GM12878 (cell line): ENCODE results near the gene FAF1. TPM values are rescaled to one million over a fixed set of nuclear protein-coding genes. Genes with fewer than 3 reads are reported as not detected.

Experiments used
- ATAC-seq: fragments of 200-7000 bp; cut with Tn5 transposase; 3 replicates; pipeline ENCODE4 v1.9.1; 2020; ENCODE audit warnings: mild to moderate bottlenecking, moderate library complexity
- BruUV-seq: library from RNA; stranded (reverse); fragments of 400-500 nt; replicated peaks from 2 replicates; lab custom pipeline; 2021; lab: Mats Ljungman, UMichigan
- CTCF ChIA-PET: fragments of 300-600 bp; sonication (Branson Sonifier 250); formaldehyde crosslinking; extraction: SDS; loops from one replicate; lab custom pipeline; 2021; ENCODE audit warnings: inconsistent platforms; lab: Yijun Ruan, JAX
- POLR2A ChIA-PET: fragments of 350-600 bp; formaldehyde crosslinking; extraction: SDS; loops from one replicate; lab custom pipeline; 2021; ENCODE audit warnings: inconsistent platforms; lab: Charles Lee
- RAD21 ChIA-PET: fragments of 300-600 bp; sonication (Branson Sonifier 250); formaldehyde crosslinking; loops from one replicate; lab custom pipeline; 2023; ENCODE audit warnings: antibody characterized with exemption; ENCODE audit not compliant: unreplicated experiment; lab: Charles Lee
- SMC1A ChIA-PET: fragments of 300-600 bp; sonication (Branson Sonifier 250); formaldehyde crosslinking; loops from one replicate; lab custom pipeline; 2023; ENCODE audit not compliant: unreplicated experiment, uncharacterized antibody; lab: Charles Lee
- DNase-seq: peaks from one replicate; pipeline ENCODE4 v3.0.0-alpha.2; 2011; ENCODE audit warnings: low read depth, low spot score
- FAIRE-seq: peaks from 3 replicates; lab custom pipeline; 2011; peaks lifted over from hg19 to GRCh38; lab: Jason Lieb, UNC
- H2AFZ ChIP-seq: 2 replicates; pipeline ENCODE4 v1.6.0; 2011; ENCODE audit warnings: low read depth, low read length, control low read depth; ENCODE audit not compliant: control insufficient read depth
- H3K27ac ChIP-seq: 2 replicates; pipeline ENCODE4 v1.5.1; 2011; ENCODE audit warnings: control low read depth; ENCODE audit not compliant: control insufficient read depth, insufficient read depth
- H3K27me3 ChIP-seq, 2 experiments: replicated peaks in 1 of 2; 2 replicates each; pipeline versions ENCODE4 v1.6.0 to v1.6.1; 2011; ENCODE audit warnings: low read length in 1 of 2; ENCODE audit not compliant: control insufficient read depth in 2 of 2, insufficient read depth in 2 of 2
- H3K36me3 ChIP-seq, 2 experiments: 2 replicates each; pipeline ENCODE4 v1.5.1; 2011; ENCODE audit warnings: low read length in 1 of 2; ENCODE audit not compliant: control insufficient read depth in 2 of 2, insufficient read depth in 2 of 2
- H3K4me1 ChIP-seq: 2 replicates; pipeline ENCODE4 v1.6.1; 2011; ENCODE audit warnings: mild to moderate bottlenecking, low read length, moderate library complexity, mixed read lengths; ENCODE audit not compliant: control insufficient read depth, insufficient read depth
- H3K4me2 ChIP-seq: 2 replicates; pipeline ENCODE4 v1.6.0; 2011; ENCODE audit warnings: control low read depth; ENCODE audit not compliant: control insufficient read depth, insufficient read depth
- H3K4me3 ChIP-seq: fragments of 200-600 bp; sonication (generic); 2 replicates; pipeline ENCODE4 v1.5.1; 2016
- H3K79me2 ChIP-seq: 2 replicates; pipeline ENCODE4 v1.6.0; 2011; ENCODE audit warnings: low read length; ENCODE audit not compliant: control insufficient read depth, insufficient read depth
- H3K9ac ChIP-seq: 2 replicates; pipeline ENCODE4 v1.8.0; 2011; ENCODE audit warnings: low read length, control low read depth, mixed read lengths; ENCODE audit not compliant: control insufficient read depth, insufficient read depth
- H3K9me3 ChIP-seq: replicated peaks from 3 replicates; pipeline ENCODE4 v1.5.1; 2011; ENCODE audit warnings: mild to moderate bottlenecking, low read length; ENCODE audit not compliant: control insufficient read depth, insufficient read depth
- H4K20me1 ChIP-seq: 2 replicates; pipeline ENCODE4 v1.6.0; 2011; ENCODE audit not compliant: control insufficient read depth, insufficient read depth
- ATF3 ChIP-seq: IDR thresholded peaks from 2 replicates; pipeline ENCODE4 v1.6.1; 2011; ENCODE audit warnings: low read depth, mild to moderate bottlenecking, low read length, moderate library complexity, borderline replicate concordance; ENCODE audit errors: extremely low read depth
- BACH1 ChIP-seq: fragments of 450-650 bp; IDR thresholded peaks from 2 replicates; pipeline ENCODE4 v1.6.1; 2017; ENCODE audit warnings: mild to moderate bottlenecking, borderline replicate concordance
- BCL11A ChIP-seq: IDR thresholded peaks from 2 replicates; pipeline ENCODE4 v1.6.1; 2011; ENCODE audit warnings: low read depth, low read length
- FOS ChIP-seq: IDR thresholded peaks from 3 replicates; pipeline ENCODE4 v1.6.1; 2011; ENCODE audit warnings: borderline replicate concordance; ENCODE audit not compliant: insufficient read length; ENCODE audit errors: extremely low read depth
- MLLT1 ChIP-seq: fragments of 450-650 bp; IDR thresholded peaks from 2 replicates; pipeline ENCODE4 v1.6.1; 2016; ENCODE audit warnings: mild to moderate bottlenecking
- MTA2 ChIP-seq: fragments of 450-650 bp; IDR thresholded peaks from 2 replicates; pipeline ENCODE4 v1.6.1; 2016; ENCODE audit warnings: low read depth, mild to moderate bottlenecking, moderate library complexity
- MXI1 ChIP-seq: fragments of 150-350 bp; IDR thresholded peaks from 2 replicates; pipeline ENCODE4 v1.6.1; 2011; ENCODE audit warnings: low read depth, mild to moderate bottlenecking, inconsistent platforms, low read length, improper control_type of control experiment
- RAD21 ChIP-seq: IDR thresholded peaks from 2 replicates; pipeline ENCODE4 v1.6.1; 2011; ENCODE audit warnings: mild to moderate bottlenecking, low read depth, low read length, moderate library complexity; ENCODE audit not compliant: insufficient read depth
- WGBS: methylation state at CpG from one replicate; pipeline ENCODE4 v1.1.6; 2016; ENCODE audit warnings: low lambda C conversion rate; ENCODE audit not compliant: insufficient replicate concordance, insufficient coverage; ENCODE audit errors: missing lambda C conversion rate; 5-methylcytosine and 5-hydroxymethylcytosine counted together
- in situ Hi-C: fragments of 300-500 bp; cut with MboI; formaldehyde crosslinking; loops from 9 replicates; pipeline ENCODE4 v1.14.3; 2018; ENCODE audit warnings: mixed read lengths
- intact Hi-C: fragments of 100-400 bp; cut with micrococcal nuclease; formaldehyde crosslinking; loops from one replicate; pipeline ENCODE4 v1.14.2; 2022; ENCODE audit not compliant: unreplicated experiment
- polyA plus RNA-seq, 11 experiments: library from polyadenylated mRNA; depleted of rRNA in 4 of 11; unstranded in 6 of 11; stranded (reverse) in 5 of 11; fragments of >200 nt; fragmentation: Nextera tagmentation in 4 of 11; fragmentation: Illumina TruSeq in 1 of 11; extraction: Ambion mirVana in 4 of 11; extraction: Trizol in 1 of 11; gene quantifications; 1 replicate in 1 of 11; 2 replicates in 10 of 11; pipeline versions ENCODE4 v1.2.1 to v1.2.3, GENCODE V29; 2011 to 2016; ENCODE audit warnings: inconsistent platforms in 2 of 11, missing spikeins in 2 of 11, low read depth in 1 of 11
- total RNA-seq, 4 experiments: library from RNA; depleted of rRNA in 3 of 4; stranded (reverse); fragments of >200 nt in 3 of 4; fragmentation: Illumina TruSeq in 1 of 4; extraction: Trizol in 1 of 4; gene quantifications; 2 replicates each; pipeline versions ENCODE4 v1.2.1 to v1.2.3, GENCODE V29; 2013 to 2021

FAF1 gene
- total and polyA plus RNA-seq, 10 of the 15 experiments (the other 5 are each of a cell fraction or from before 2014, with no cell fraction given), result 8.6 to 54.5 (median 23.7) TPM

GRCh38 chr1:50615036-50615750 is 344.9 kb downstream of the FAF1 start (continued):
- TF ChIP-seq ATF3 (no peak), RAD21 (no peak), BCL11A (no peak), FOS (no peak), BACH1 (no peak)

- Histone ChIP-seq H3K79me2 (no peaks in the 10 kb centered on the region), H3K27me3 (no peaks in the 10 kb centered on the region), H3K9me3 (no peaks in the 10 kb centered on the region; the same call in 2 of the 3 replicates), H4K20me1 (no peaks in the 10 kb centered on the region), H3K4me2 (no peak overlapping the region), H2AFZ (no peak overlapping the region), H3K9ac (no peak overlapping the region), H3K36me3 (no peaks in the 10 kb centered on the region), H3K4me1 (peaks cover 5% of the 10 kb centered on the region), H3K4me3 (no peak overlapping the region)
- FAIRE-seq (no peak), DNase-seq (no peak), ATAC-seq (no peak)
- WGBS, result 94% methylated on average over 6 of the region's 6 CpGs
- SMC1A ChIA-PET, result interaction anchor here (1.0 to 3.8 kb wide), 9 partner anchors 10 to 893 kb away, joined by 3 to 30 read pairs (median 3); no protein-coding TSS in a partner anchor
- in situ Hi-C loops, result no loop called here
- RAD21 ChIA-PET, result interaction anchor here (1.2 to 9.5 kb wide), 6 partner anchors 9 to 244 kb away, joined by 3 to 63 read pairs (median 4); no protein-coding TSS in a partner anchor
- BruUV-seq, result no TSS peak
- CTCF ChIA-PET, result interaction anchor here (1.0 to 12.0 kb wide), 6 partner anchors 16 to 243 kb away, joined by 3 to 151 read pairs (median 4); no protein-coding TSS in a partner anchor
- TF ChIP-seq MLLT1 (0 out of 2 replicates have a peak, but pooled peaks have one; percentile 19), MXI1 (no peak), MTA2 (0 out of 2 replicates have a peak, but pooled peaks have one; percentile 11)
- TF ChIP-seq, all 136 proteins: peak for 2
- intact Hi-C loops, result no loop called here
- POLR2A ChIA-PET, result interaction anchor here (0.6 to 0.8 kb wide), 2 partner anchors 92 to 112 kb away, joined by 3 to 5 read pairs; no protein-coding TSS in a partner anchor
- H3K27ac ChIP-seq, result no peak overlapping the region
Measured at GRCh38 chr1:50611675-50612074, 348.4 kb downstream of the FAF1 start.
